Activated T-helper 1 cell treated with Interleukin-2 at 50 U/mL for 16 hours (primary cell): ENCODE data around the gene ARAP1.
A peak's percentile ranks its signal among the peaks of the same experiment; 100 is the strongest.

Experiments used
- DNase-seq: peaks from one replicate; pipeline ENCODE4 v3.0.0-alpha.2; 2020; ENCODE audit warnings: low read depth

Gene ARAP1

DNA sequence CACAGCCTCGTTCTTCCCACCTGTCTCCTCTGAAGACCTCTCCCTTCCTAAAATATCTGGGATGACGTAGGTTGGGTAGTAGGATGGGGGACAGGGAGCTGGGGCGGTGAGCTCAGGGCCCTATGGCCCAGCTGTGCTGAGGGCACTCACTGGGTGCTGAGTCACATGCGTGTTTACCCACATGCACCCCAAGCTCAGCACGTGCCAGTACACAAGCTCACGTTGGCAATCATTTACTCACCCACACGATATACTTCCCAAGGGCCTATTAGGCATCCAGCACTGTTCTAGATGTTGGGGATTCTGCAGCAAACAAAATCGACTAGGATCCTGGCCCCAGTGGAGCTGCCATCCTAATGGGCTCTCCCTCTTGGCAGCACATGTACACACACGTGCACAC is 28.7 kb downstream of the ARAP1 start:
- no peak for DNase-seq

DNA sequence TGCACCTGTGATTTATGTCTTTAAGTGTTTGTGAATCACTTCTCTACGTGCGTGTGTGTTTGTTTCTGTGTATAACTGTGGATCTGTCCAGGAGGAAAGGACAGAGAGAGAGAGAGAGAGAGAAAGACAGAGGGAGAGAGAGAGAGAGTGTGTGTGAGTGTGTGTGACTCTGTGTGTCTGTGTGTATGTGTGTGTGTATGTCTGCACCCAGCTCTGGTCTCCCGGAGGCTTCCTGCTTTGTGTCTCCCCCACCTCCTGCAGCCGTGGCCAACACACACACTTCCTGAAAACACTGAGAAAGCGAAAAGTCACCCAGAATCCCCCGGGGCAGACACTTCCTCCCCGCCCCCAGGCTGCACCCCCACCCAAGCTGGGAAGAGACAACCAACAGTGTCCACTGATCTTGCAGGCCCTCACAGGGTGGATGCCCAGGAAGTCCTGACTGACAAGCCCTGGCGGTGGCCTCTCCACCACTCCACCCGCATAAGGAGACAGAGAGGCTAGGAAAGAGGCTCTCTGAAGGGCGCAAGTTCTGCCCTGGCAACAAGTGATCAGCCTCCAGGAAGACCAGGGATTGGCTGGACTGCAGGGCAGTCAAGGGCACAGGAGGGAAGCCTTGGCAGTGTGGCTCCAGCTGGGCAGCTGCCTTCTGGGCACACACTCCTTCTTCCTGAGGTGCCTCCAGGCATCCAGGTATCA is 30.0 kb downstream of the ARAP1 start:
- peak; percentile 70 for DNase-seq

DNA sequence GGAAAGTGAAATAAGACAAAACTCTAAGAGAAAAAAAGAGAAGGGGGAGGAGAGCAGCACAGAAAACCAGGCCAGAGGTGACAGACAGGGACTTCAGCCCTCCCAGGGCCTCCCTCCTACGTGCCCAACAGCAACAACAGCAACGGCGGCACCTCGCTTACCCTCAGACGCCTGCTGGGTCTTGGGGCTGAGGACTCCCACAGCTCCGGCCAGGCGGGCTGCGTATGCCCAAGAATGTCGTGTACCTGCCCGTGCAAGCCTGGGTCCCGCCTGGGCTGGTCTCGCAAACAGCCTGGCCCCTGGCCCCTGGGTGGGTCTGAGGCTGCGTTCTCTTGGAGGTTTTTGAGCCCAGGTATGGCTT is 30.5 kb downstream of the ARAP1 start:
- DNase-seq, result peak; percentile 14

DNA sequence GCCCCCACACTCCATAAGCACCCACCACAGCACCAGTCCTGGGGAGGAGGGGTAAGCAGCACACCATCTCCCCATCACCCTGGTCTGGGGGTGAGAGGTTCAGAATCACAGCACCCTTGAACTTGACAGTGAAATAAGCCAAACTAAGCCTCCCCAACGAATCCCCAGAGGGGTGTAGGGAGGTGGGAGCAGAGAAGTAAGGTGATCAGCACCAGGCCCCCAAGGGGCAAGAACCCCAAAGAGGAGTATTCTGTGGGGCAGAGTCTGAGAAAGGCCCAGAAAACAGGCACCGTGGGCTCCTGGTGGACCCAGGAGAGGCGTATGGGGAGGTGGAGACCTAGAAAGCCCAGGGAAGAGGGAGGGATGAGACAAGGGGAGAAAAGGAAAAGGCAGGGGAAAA is 30.9 kb downstream of the ARAP1 start:
- DNase-seq, result no peak

DNA sequence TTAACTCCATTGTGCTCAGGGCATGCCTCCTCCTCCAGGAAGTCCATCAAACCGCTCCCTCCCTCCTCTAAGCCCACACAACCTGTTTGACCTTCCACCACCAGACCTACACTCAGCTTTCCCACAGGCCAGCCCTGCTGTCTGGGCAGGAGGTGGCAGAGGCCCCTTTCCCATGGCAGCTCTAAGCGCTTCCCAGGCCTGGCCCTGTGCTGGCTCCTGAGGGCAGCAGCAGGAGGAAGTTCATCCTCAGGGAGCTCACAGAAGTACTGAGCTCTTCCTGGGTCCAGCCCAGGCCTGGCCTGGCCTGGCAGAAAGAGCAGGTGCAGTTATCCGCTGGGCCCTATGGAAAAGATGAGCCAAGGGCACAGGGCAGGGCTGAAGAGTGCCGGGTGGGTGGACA is 31.4 kb downstream of the ARAP1 start:
- DNase-seq, result no peak

DNA sequence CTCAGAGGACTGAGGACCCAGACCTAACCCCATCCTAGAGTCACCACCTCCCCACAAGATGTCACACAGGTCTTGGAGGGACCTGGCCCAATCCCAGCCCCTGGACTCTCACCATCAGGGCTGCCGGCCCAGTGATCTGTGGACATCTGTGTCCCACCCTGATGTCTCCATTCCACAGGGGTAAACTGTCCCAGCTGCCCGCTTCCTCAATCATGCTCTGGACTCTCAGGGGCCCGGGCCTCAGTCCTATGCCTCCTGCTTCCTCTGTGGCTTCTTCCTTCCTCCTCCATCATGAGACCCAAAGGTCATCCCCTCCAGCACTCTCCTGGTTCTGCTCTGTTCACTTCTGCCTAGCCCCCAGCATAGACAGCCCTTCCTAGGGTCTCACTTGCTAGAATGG is 32.2 kb downstream of the ARAP1 start:
- DNase-seq, result no peak

DNA sequence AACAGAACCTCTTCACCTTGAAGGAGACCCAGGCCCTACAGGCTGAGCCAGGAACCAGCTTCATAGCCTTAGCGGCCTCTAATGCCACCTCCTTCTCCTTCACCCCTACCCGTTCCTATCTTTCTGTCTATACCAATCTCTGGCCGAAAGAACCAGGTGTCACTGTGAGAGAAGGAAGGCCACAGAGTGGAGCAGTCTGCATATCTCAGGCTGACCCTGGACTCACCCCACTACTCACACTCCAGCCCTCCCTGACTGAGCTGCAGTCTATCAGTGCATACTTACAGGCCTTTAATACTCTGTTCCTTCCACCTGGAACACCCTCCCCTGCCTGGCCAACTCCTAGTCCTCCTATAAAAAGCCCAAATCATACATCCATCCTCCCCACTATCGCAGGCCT is 32.7 kb downstream of the ARAP1 start:
- no peak for DNase-seq

DNA sequence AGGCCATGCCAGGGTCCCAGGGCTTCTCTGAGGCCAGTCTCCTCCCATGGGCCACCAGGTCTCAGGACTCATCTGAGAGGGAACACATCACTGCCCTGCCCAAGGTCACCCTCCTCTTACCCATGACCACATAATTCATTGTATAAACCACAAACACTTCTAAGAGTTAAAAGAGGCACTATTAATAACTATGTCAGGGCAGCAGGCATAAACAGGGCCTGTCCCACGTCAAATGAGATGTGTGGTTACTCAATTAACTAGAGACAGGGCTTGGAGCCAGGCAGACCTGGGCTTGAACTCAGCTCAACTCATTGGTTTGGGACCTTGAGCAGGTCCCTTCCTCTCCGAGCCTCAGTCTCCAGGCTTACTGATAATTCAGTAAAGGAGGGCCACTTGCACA is 33.1 kb downstream of the ARAP1 start:
- no peak for DNase-seq

DNA sequence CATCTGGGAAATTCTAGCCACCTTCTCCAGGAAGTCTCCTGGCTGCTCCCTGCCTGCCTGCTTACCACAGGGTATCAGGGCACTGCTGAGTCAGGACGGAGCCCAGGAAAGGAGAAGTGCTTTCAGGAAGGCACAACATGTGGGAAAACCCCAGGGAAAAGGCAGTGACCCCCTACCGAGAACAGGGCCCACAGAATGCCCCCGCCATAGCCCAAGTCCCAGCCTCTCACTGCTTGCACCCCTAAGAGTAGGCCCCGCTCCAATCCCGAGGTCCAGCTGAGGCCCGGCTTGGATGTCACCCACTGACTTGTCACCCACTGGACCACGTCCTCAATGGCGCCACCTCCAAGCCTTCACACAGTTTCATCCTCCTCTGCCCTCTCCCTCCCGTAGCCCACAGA is 34.1 kb downstream of the ARAP1 start:
- no peak for DNase-seq

DNA sequence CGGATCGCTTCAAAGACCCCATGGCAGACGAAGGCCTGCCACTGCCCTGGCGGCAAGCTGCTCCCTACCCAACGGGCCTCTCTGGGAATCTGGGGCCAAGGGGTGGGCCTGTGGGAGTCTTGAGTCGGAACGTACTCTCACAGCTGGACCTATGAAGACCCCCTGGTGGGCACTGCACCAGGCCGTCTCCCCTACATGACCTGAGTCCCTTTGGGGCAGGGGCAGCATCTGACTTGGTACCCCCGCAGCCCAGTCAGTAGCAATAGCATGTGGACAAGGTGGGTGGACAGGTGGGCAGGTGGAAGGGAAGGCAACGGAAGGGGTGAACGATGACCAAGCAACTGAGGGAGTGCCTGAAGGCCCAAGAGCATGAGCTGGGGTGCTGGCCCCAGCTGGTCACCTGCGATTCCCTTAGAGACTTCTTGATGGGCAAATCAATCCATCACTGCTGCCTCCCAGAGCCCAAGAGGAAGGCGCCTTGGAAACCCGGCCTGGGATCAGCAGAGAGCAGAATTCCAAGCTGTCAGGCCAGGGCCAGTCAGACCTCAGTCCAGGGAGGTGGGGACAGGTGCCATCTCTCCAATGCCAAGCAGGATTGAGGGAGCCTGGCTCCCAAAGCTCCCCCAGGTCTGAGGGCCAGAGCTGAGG is 35.3 kb downstream of the ARAP1 start:
- DNase-seq, result no peak

DNA sequence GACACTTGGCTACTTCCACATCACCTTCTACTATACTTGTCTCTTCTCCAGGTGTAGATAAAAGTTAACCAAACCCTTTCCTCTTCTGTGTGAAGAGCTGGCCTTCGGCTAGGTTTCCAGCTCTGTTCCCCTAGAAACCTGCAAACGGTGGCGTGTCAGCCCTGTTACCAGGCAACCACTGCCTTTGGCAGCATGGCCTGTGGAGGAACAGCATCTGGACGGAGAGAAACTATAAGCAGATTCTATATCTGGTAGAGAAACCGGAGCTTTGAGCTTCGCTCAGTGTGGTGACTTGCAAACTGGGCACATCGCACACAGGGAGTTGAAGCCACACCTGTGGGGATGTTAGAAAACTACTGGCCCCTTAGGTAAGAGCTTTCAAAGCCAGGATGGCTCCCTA is 35.9 kb downstream of the ARAP1 start:
- no peak for DNase-seq

DNA sequence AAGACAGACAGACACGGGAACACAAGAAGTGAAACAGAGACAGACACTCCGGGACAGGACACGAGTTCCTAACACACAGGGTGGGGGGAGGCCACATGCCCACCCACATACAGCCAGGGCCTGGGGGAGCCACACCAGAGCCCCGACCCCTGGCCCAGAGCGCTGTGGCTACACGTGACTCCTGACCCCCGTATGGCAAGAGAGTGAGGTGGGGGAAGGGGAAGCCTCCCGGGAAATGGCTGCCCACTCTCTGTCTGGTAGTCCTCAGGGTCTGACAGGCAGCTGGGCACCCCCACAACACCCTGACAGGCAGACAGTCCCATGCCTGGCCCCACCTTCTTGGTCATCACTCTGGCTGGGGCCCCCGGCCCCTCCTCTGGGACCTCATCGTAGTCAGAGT is 39.4 kb downstream of the ARAP1 start:
- no peak for DNase-seq

DNA sequence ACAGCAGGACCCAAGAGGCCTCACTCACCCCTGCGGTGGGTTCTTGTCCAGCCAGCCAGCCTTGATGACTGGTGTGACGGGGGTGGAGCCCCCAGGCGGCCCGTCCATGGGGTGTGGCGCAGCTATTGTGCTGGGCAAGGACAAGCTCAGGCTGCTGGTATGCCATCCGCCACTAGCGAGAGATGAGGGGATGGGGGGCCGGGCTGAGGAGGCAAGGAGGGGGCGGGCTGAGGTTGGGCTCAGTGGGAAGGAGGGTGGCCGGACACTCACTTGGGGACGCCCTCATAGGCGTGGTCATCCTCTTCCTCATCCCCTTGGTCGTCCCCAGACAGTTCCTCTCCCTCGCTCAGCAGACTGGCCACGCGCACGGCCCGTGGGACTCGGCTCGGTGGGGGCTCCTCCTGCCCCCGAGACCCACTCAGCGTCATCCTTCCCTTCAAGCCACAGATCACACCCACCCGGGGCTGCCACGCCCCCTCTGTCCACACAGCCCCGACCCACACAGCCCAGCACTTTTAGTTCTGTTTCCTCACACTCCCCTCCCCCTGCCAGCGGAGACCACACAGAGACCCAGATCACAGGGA is 39.9 kb downstream of the ARAP1 start:
- no peak for DNase-seq

DNA sequence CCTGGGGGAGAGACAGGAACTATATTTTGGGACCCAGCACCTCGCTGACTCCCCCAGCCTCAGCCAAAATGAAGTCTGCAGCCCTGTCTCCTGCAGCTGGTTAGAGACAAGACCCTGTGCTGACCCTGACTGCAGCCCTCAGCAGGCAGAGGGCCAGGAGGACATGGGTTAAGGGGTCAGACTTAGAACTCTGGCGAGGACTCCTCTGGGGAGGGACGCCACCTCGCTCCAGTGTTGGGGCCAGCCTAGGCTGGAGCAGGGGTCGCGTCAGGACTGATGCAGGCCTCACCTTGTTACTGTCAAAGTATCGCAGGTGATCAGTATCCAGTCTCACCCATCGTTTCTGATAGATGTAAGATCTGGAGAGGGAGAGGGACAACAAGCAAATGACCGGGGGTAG is 41.1 kb downstream of the ARAP1 start:
- DNase-seq, result no peak

DNA sequence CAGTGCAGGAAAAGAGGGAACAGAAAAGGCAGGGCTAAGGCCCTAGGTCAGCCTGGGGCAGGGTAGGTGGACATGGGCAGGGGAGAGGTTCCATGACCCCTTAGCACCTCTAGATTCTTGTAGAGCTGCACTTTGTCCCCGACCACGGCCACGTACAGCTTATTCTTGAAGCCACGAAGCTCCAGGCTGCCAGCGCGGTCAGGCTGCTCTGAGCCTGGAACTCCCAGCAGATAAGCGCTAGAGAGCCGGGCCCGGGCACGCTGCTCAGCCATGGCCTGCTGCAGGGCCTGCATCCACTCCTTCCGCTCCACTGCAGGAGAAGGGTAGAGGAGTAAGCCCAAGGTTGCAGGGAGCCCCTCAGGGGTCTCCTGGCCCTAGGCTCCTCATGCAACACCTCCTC is 41.9 kb downstream of the ARAP1 start:
- DNase-seq, result no peak

DNA sequence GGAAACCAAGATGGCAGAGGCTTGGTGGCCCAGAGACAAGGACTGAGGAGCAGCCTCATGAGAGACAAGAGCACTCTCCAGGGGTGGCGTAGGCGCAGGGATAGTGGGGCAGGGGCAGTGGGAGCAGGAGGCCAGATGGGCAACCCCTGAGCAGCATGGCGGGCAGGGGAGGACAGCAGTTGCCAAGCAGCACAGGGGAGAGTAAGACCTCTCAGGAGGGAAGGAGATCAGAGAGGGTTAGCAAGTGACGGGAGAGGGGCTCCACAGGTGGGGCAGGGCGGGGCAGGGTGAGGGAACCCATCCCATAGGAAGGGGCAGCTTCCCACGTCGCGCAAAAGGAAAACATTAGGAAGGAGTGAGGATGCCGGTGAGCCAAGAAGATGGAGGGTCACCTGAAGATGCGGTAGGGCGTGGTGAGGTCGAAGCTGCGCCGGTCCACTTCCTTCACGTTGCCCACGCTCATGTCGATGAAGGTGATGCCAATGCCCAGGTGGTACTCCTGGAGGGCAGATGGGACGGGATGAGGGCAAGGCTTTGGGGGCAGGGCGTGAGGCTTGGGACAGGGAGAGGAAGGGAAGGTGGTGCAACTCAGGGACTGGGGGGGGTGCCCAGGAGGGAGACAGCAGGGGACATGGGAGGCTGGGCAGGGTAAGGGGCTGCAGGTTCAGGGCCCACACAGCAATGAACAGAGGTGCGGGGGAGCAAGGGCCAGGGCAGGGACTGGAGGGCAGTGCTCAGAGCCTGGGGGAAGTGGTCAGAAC is 42.5 kb downstream of the ARAP1 start:
- no peak for DNase-seq

DNA sequence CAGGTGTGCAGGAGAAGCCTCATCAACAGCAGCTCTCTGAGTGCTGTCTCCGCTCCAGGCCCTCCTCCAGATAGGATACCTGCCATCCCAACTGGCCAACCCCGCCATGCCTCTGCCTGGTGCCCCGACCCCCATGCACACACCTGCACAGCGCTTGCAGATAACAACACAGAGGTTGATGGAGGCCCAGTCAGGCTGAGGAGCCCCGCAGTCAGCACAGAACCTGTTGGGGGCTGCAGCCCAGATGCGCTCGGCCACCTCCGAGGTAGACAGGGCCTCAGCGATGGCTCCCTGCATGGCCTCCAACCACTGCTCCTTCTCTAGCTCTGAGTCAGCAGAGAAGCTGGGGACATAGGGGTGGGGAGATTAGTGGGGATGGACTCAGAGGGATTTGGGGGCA is 45.2 kb downstream of the ARAP1 start:
- no peak for DNase-seq

DNA sequence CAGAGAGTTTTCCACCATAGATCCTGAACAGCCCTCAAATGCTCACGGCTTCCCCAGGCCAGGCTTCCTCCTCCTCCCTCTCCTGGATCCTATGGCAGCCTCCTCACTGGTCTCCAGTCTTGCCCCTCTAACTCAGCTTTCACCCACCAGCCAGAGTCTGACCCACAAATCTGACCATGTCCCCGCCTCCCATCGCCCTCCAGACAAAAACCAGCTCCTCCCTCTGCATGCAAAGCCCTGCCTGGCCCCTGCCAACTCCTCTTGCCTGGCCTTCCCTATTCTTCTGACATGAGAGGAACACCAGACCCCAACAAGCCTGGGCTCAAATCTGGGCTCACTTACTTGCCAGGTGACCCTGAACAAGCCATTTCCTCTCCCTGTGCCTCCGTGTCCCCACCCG is 45.6 kb downstream of the ARAP1 start:
- DNase-seq, result no peak

DNA sequence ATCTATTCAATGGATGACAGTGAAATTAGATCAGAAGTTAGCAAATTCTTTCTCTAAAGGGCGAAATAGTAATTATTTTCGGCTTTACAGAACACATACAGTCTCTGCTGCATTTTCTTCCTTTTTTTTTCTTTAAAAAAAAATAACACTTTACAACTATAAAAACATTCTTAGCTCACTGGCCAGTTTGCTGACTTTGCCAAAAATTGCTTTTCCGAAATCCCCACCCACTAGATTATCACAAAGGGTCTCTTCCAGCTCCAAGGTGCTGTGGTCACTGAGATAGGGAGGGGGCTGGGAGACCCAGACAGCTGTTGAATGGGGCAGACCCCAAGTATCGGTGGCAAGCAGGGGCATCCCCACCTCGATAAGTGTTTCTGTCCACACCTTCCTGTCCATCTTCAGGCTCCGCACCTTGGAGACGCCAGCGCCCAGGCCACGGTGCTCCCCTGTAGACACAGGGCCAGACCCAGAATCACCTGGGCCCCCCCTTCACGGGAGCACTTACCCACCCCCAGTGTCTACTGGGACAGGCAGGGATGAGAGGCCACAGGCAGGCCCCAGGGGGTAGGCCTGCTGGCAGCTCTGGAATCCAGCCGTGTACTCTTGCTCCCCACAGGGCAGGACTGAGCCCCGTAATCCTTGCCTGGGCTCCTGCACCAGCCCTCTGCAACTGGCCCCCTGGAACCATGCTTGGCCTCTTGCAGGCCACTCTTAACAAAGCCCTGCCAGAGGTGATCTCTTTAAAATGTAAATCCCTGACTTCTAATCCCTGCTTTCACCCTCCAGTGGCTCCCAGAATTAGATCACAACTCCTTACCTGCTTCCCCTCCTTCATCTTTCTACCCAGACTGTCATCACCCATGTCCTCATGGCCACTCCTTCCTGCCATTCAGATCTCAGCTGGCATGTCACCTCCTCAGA is 46.5 kb downstream of the ARAP1 start:
- DNase-seq, result no peak

DNA sequence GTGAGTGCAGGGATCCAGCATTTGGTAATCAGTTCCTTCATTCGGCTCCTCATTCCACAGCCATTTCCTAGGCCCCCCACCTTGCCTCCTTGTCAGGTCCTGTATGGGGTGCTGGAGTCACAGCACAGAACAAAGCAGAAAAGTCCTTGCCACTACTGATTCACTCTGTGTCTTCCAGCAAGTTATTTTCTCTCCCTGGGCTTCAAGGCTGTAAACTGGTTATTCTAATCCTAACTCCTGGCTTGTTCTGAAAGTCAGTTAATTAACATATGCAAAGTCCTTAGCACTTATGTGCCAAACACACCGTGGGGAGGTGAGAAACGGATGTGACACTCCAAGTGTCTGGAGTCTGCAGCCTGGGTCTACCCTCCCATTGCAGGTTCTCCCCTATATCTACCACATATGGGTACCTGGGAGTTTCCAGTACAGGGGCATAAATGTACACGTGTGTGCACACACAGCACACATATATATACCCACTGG is 47.4 kb downstream of the ARAP1 start:
- no peak for DNase-seq

DNA sequence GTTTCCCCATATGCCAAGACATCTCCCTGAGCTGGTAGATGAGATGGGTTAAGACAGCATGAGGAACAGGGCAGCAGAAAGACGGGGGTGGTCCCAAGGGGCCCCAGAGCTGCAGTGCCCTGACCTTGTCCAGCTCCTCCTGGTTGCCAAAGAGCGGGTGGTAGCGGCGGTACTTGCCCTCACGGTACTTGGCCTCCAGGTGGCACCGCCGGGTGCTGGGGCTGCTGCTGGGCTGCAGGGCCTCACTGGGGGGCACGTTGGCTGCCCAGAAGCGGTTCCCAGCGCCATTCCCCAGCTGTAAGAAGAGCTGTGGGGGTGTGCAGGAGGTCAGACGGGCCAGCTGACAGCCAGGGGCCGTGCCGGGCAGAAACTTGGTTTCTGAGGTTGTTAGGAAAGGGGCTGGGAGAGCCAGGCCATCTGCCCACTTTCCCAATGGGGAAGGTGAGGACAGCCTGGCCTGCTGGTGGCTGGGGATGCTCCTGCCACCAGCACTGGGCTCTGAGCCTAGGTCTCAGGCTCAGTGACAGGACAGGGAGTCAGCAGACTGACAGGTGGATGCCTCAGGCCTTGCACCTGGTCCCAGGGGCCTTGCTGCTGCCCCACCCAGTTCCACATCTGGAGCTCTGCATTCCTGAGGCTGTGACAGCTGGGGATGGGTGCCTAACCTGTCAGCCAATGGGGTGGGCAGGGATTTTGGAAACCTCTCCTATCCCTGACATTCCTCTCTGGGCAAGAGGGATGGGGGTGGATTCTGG is 48.0 kb downstream of the ARAP1 start:
- DNase-seq, result no peak
